SK-N-SH (cell line): ENCODE results near the gene ADCY10.

Experiments used
- CTCF ChIP-seq: fragments of 200-600 bp; sonication (generic); IDR thresholded peaks from 2 replicates; pipeline ENCODE4 v1.6.1; 2017; ENCODE audit warnings: antibody characterized with exemption, mild to moderate bottlenecking, moderate library complexity
- EP300 ChIP-seq, 2 experiments: IDR thresholded peaks; 2 replicates each; pipeline versions ENCODE4 v1.4.0 to v1.6.1; 2012; ENCODE audit warnings: borderline replicate concordance in 1 of 2, low read depth in 1 of 2, low read length in 1 of 2
- GABPA ChIP-seq: IDR thresholded peaks from 2 replicates; pipeline ENCODE4 v1.4.0; 2012; ENCODE audit warnings: low read depth, mild to moderate bottlenecking
- JUND ChIP-seq: IDR thresholded peaks from 2 replicates; pipeline ENCODE4 v1.4.0; 2012
- MXI1 ChIP-seq: IDR thresholded peaks from 2 replicates; pipeline ENCODE4 v1.6.1; 2012; ENCODE audit warnings: mild to moderate bottlenecking, low read depth, low read length, improper control_type of control experiment
- POLR2AphosphoS5 ChIP-seq: IDR thresholded peaks from 2 replicates; pipeline ENCODE4 v1.6.1; 2012; ENCODE audit warnings: low read depth, low read length
- RCOR1 ChIP-seq: fragments of 150-350 bp; IDR thresholded peaks from 2 replicates; pipeline ENCODE4 v1.6.1; 2017; ENCODE audit warnings: antibody characterized with exemption, low read length
- SIN3A ChIP-seq: IDR thresholded peaks from 2 replicates; pipeline ENCODE4 v1.6.1; 2012; ENCODE audit warnings: low read depth, mild to moderate bottlenecking, low read length, moderate library complexity, borderline replicate concordance
- SMC3 ChIP-seq: IDR thresholded peaks from 2 replicates; pipeline ENCODE4 v1.6.1; 2012; ENCODE audit warnings: low read depth, low read length, improper control_type of control experiment
- USF2 ChIP-seq: fragments of 150-350 bp; IDR thresholded peaks from 2 replicates; pipeline ENCODE4 v1.6.1; 2017; ENCODE audit warnings: antibody characterized with exemption, low read length, low read depth, borderline replicate concordance
- YY1 ChIP-seq: IDR thresholded peaks from 2 replicates; pipeline ENCODE4 v1.4.0; 2012; ENCODE audit warnings: low read depth, mild to moderate bottlenecking
- TF ChIP-seq, protein P1 (sequence below): IDR thresholded peaks from 2 replicates; pipeline ENCODE4 v1.4.0; 2012; ENCODE audit warnings: low read depth, borderline replicate concordance
- TF ChIP-seq, protein P2 (sequence below): fragments of 150-350 bp; IDR thresholded peaks from 2 replicates; pipeline ENCODE4 v1.6.1; 2016; ENCODE audit warnings: mild to moderate bottlenecking, low read depth, low read length

GRCh38 chr1:167927046-167927754, 13.3 kb upstream of the ADCY10 start:
- TF ChIP-seq CTCF (no peak), GABPA (no peak), JUND (no peak), POLR2AphosphoS5 (no peak), SMC3 (no peak), MXI1 (no peak), EP300 (IDR thresholded peaks at IDR 0.05; ENCODE audit: borderline replicate concordance in 1 of 2, low read depth in 1 of 2, low read length in 1 of 2) (no peak), USF2 (no peak), RCOR1 (no peak), SIN3A (no peak), YY1 (no peak)
- TF ChIP-seq, protein P1, sequence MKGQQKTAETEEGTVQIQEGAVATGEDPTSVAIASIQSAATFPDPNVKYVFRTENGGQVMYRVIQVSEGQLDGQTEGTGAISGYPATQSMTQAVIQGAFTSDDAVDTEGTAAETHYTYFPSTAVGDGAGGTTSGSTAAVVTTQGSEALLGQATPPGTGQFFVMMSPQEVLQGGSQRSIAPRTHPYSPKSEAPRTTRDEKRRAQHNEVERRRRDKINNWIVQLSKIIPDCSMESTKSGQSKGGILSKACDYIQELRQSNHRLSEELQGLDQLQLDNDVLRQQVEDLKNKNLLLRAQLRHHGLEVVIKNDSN: no peak
- TF ChIP-seq, protein P2, sequence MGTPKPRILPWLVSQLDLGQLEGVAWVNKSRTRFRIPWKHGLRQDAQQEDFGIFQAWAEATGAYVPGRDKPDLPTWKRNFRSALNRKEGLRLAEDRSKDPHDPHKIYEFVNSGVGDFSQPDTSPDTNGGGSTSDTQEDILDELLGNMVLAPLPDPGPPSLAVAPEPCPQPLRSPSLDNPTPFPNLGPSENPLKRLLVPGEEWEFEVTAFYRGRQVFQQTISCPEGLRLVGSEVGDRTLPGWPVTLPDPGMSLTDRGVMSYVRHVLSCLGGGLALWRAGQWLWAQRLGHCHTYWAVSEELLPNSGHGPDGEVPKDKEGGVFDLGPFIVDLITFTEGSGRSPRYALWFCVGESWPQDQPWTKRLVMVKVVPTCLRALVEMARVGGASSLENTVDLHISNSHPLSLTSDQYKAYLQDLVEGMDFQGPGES: no peak
